GM13976 (cell line): ENCODE results near the gene ACSBG1.
A peak's percentile ranks its signal among the peaks of the same experiment; 100 is the strongest.

Source experiments
- DNase-seq: peaks from one replicate; pipeline ENCODE4 v3.0.0; 2012; ENCODE audit warnings: low spot score
- CTCF ChIP-seq: IDR thresholded peaks from 2 replicates; pipeline ENCODE4 v1.5.1; 2012; ENCODE audit warnings: borderline replicate concordance, mild to moderate bottlenecking; ENCODE audit not compliant: insufficient read depth; ENCODE audit errors: extremely low read depth, missing control alignments, control extremely low read depth
- in situ Hi-C: fragments of 300-500 bp; cut with MboI; formaldehyde crosslinking; loops from one replicate; pipeline ENCODE4 v1.12.0; 2022; ENCODE audit warnings: low sequenced_read_pairs, mixed read lengths, inconsistent platforms; ENCODE audit not compliant: unreplicated experiment

ACSBG1 gene

DNA sequence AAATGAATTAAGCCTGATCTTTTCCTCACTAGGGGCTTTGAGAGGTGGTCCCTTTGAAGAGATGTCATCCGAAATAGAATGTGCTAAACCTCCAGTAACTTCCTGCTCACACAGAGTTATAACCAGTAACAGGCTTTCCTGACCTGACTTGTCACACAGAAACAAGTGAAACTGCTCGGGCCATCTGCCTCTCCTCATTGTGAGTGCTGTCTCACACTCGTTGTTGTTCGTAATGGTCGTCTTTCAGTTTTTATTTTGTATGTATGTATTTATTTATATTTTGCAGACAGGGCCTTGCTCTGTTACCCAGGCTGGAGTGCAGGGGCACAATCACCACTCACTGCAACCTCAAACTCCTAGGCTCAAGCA lies 24.0 kb downstream of the ACSBG1 start:
- in situ Hi-C loops = no loop called here
- TF ChIP-seq CTCF = no peak
- no peak for DNase-seq

DNA sequence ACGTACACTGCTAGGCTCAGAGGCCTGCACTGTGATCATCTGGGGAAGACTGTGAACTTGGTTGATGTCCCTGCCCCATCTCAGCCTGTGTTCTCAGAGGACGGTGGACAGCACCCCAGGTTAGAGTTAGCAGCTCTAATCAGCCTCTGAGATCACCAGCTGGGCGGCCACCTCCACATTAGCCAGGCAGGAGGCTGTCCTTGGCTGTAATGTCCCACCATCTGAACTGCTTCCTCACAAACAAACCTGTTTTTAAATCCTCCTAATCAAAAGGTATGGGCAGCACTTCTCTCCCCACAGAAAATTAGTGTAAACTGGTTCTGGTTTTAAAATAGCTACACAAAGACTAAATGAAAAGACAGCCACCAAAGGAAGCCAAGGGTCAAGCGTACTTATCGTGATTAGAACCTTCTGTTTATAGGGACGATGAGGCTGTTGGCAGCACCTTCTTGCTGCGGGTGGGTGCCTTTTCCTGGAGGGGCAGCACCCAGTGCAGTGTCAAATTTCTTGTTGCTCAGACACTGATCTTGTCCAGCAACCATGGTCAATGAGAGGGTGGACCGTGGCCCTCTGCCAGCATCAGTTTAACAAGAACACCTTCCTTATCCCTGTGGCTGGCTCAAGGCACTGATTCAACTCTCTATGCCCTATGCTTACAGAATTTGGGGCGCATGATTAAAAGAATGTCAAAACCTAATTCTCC lies 24.6 kb downstream of the ACSBG1 start:
- no peak for TF ChIP-seq CTCF
- in situ Hi-C loops = no loop called here
- DNase-seq = no peak

DNA sequence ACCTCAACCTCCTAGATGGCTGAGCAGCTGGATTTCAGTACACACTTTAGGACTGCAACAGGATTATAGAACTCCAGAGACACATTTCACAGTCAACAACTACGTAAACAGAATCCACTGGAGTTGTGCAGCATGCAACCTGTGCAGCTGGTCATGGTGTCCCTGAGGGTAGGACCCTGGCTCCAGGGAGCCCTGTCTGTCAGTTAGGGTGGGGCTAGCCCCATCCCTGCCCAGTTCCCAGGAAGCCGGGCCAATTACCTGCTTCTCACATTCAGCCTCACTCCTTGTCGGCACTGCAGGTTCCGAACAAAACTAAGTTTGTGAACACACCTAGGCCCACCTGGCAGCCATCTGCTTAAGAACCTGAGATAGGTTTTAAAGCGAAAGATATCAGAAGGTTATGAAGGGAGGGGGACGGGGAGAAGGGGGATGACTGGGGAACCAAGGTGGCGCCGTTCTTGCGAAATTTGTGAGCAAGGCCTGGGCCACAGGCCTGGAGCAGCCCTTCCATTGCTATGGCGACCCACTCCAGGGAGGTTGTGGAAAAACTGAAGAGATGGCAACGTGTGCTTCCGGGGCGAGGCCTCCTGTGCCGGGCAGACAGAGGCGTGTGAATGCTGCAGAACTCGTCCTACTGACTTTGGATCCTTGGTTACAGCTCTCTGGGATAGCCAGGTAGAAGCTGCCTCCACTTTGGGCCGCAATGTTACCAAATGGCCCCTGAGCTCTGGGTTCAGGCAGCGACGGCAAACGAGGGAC lies 25.3 kb downstream of the ACSBG1 start:
- in situ Hi-C loops = no loop called here
- peak; percentile 5 for DNase-seq
- TF ChIP-seq CTCF = no peak

- no peak for TF ChIP-seq CTCF
- no peak for DNase-seq
Observed at GRCh38 chr15:78208341-78208844, 26.0 kb downstream of the ACSBG1 start.

GRCh38 chr15:78207641-78208340 lies 26.6 kb downstream of the ACSBG1 start:
- in situ Hi-C loops = no loop called here
- no peak for TF ChIP-seq CTCF

More at GRCh38 chr15:78208341-78208844, 26.0 kb downstream of the ACSBG1 start:
- in situ Hi-C loops = no loop called here

GRCh38 chr15:78207110-78207458 lies 27.3 kb downstream of the ACSBG1 start:
- TF ChIP-seq CTCF = no peak
- no peak for DNase-seq
- in situ Hi-C loops = no loop called here

More at GRCh38 chr15:78207641-78208340, 26.6 kb downstream of the ACSBG1 start:
- peak; percentile 10 for DNase-seq
